ENCODE results near the gene VCL.
A peak's percentile ranks its signal among the peaks of the same experiment; 100 is the strongest.

VCL gene

DNA sequence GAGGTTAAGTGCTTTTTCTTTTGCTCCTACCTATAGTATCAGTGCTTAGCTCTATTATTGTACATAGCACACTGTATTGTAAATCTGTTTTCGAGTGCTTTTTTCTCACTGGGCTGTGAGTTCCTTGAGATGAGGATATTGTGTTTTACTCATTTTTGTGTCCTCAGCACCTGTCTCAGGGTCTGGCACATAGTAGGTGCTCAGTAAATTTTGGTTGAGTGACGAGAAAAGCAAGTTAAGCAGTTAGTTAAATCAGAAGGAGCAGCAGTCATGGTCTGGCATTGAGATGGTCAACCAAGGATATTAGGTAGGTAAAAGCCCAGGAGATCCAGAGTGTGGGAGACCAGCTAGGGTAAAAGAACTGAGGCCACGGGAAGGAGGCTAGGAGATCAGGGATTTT, 101.5 kb downstream of the VCL start:
- no peak for DNase-seq (ENCODE audit: extremely low read depth, low read depth)
- TF ChIP-seq, protein P1, sequence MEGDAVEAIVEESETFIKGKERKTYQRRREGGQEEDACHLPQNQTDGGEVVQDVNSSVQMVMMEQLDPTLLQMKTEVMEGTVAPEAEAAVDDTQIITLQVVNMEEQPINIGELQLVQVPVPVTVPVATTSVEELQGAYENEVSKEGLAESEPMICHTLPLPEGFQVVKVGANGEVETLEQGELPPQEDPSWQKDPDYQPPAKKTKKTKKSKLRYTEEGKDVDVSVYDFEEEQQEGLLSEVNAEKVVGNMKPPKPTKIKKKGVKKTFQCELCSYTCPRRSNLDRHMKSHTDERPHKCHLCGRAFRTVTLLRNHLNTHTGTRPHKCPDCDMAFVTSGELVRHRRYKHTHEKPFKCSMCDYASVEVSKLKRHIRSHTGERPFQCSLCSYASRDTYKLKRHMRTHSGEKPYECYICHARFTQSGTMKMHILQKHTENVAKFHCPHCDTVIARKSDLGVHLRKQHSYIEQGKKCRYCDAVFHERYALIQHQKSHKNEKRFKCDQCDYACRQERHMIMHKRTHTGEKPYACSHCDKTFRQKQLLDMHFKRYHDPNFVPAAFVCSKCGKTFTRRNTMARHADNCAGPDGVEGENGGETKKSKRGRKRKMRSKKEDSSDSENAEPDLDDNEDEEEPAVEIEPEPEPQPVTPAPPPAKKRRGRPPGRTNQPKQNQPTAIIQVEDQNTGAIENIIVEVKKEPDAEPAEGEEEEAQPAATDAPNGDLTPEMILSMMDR (IDR thresholded peaks at IDR 0.05; ENCODE audit: low read depth, low read length): no peak

GRCh38 chr10:74099836-74100235, 101.9 kb downstream of the VCL start:
- TF ChIP-seq, protein P1 (IDR thresholded peaks at IDR 0.05; ENCODE audit: low read depth, low read length): no peak
- DNase-seq (ENCODE audit: extremely low read depth, low read depth): no peak

DNA sequence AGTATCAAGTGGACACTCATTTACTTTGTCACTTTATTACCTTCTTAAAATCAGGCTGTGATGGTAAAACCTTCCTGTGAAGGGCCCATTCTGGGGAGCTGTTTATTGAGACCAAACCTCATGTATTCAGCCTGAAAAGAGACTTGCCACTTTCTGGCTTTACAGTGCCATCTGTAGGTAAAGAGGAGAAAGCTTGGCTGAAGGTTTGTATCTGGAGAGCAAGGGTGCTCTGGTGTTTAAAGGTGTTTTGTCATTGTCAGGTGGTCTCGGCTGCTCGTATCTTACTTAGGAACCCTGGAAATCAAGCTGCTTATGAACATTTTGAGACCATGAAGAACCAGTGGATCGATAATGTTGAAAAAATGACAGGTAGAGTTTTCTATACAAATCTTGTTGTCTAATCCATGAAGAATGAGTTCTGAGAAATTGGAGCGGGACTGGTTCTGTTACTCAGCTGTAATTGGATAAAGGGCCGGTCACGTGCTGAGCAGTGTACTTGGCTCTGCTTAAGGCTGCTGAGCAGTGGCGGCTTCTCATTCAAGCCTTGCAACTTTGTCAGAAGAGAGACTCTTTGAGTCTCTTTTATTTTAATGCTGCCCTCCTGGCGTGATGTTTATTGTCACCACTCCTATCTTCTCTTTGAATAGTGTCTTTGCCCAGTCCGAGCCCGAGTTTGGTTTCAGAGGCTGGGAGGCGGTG, 105.8 kb downstream of the VCL start:
- DNase-seq (ENCODE audit: extremely low read depth, low read depth): no peak

DNA sequence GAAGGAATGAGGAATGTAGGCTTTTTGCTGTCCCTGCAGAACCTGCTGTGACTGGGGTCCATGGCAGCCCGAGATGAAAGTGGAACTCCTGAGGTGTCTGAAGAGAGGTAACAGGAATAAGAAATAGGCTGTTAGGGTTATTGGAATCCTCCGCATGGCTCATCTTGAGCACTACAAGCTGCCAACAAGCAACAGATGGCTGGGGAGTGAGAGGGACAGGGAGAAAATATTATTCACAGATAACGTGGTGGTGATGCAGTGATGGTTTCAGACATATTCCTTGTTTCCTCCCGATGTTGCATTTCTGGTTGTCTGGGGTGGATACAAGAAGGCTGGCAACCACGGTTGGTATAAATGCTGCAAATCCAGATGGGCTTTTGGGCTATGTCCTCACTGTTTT, 106.6 kb downstream of the VCL start:
- DNase-seq (ENCODE audit: extremely low read depth, low read depth): no peak
- TF ChIP-seq, protein P1 (IDR thresholded peaks at IDR 0.05; ENCODE audit: low read depth, low read length): no peak

More for the DNA sequence above, 105.8 kb downstream of the VCL start:
- TF ChIP-seq, protein P1 (IDR thresholded peaks at IDR 0.05; ENCODE audit: low read depth, low read length): peak; percentile 46

DNA sequence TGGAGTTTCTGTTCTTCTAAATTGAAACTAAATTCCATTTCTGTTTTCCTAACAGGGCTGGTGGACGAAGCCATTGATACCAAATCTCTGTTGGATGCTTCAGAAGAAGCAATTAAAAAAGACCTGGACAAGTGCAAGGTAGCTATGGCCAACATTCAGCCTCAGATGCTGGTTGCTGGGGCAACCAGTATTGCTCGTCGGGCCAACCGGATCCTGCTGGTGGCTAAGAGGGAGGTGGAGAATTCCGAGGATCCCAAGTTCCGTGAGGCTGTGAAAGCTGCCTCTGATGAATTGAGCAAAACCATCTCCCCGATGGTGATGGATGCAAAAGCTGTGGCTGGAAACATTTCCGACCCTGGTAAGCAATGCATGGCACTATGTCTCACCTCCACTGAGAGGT, 107.1 kb downstream of the VCL start:
- TF ChIP-seq, protein P1 (IDR thresholded peaks at IDR 0.05; ENCODE audit: low read depth, low read length): no peak

GRCh38 chr10:74107391-74107790, 109.5 kb downstream of the VCL start:
- no peak for DNase-seq (ENCODE audit: extremely low read depth, low read depth)
- TF ChIP-seq, protein P1 (IDR thresholded peaks at IDR 0.05; ENCODE audit: low read depth, low read length): no peak

More for the DNA sequence above, 107.1 kb downstream of the VCL start:
- no peak for DNase-seq (ENCODE audit: extremely low read depth, low read depth)

DNA sequence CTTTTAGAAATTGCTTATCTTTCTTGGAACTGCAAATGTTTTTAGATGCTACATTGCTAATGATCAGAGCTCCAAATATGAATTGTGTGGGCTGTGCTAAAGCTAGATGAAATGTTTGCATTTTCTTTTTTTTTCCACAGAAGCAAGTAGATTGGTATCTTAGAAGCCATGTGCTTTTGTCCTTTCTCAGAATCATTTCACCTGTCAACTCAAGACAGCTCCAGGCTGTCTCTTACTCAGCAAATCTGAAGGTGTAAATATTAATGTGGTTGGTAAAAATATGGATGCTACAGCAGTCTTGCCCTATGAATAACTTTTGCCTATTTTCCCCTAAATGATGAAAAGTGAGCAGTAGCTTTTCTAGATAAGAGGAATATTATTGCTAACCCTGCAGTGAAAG, 111.5 kb downstream of the VCL start:
- DNase-seq (ENCODE audit: extremely low read depth, low read depth): no peak
- TF ChIP-seq, protein P1 (IDR thresholded peaks at IDR 0.05; ENCODE audit: low read depth, low read length): no peak
